Cardiac fibroblast (primary cell): ENCODE measurements around the gene AMT.

Experiments used
- DNase-seq, 2 donors: peaks; one replicate each; pipeline versions ENCODE4 v3.0.0 to v3.0.0-alpha.2; 2010; ENCODE audit warnings: low read depth in 2 of 2
- H3K4me3 ChIP-seq, 2 donors: replicated peaks in 1 of 2; 1 replicate in 1 of 2; 2 replicates in 1 of 2; pipeline ENCODE4 v1.5.1; 2011; ENCODE audit warnings: low read depth in 2 of 2, low read length in 2 of 2, mild to moderate bottlenecking in 2 of 2, moderate library complexity in 1 of 2
- TF ChIP-seq, protein P1 (sequence below): IDR thresholded peaks from one replicate; pipeline ENCODE4 v1.5.1; 2011; ENCODE audit warnings: low read depth, mild to moderate bottlenecking, low read length, inconsistent platforms

AMT gene

DNA sequence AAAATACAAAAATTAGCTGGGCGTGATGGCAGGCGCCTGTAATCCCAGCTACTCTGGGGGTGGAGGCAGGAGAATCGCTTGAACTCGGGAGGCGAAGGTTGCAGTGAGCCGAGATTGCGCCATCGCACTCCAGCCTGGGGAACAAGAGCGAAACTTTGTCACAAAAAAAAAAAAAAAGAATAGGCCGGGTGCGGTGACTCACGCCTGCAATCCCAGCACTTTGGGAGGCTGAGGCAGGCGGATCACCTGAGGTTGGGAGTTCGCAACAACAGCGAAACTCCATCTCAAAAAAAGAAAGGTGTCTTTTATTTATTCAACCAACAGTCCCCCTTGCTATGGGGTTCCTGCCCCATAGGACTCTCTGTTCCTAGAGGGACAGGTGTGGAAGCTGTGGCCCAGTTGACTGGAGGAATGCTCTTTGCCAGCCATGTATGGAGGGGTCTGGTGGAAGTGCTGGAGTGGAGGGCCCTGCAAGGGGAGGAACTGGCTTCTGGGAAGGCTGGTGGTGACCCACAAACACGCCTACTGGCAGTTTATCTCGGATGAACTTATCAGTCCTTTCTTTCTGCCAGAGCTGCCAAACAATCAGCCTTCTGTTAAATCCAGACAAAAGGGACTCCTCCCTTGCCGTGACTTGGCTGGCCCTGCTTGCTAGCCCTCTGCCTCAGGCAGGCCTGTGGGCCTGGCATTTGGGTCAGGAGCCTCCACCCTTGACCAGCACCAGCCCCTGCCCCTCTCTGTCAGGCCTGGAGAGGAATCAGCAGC, 43.2 kb upstream of the AMT start:
- no peak overlapping the region for H3K4me3 ChIP-seq
- peak in 1 of 2 donors; percentile 71 for DNase-seq
- TF ChIP-seq, protein P1, sequence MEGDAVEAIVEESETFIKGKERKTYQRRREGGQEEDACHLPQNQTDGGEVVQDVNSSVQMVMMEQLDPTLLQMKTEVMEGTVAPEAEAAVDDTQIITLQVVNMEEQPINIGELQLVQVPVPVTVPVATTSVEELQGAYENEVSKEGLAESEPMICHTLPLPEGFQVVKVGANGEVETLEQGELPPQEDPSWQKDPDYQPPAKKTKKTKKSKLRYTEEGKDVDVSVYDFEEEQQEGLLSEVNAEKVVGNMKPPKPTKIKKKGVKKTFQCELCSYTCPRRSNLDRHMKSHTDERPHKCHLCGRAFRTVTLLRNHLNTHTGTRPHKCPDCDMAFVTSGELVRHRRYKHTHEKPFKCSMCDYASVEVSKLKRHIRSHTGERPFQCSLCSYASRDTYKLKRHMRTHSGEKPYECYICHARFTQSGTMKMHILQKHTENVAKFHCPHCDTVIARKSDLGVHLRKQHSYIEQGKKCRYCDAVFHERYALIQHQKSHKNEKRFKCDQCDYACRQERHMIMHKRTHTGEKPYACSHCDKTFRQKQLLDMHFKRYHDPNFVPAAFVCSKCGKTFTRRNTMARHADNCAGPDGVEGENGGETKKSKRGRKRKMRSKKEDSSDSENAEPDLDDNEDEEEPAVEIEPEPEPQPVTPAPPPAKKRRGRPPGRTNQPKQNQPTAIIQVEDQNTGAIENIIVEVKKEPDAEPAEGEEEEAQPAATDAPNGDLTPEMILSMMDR = no peak

GRCh38 chr3:49462222-49462621, 39.9 kb upstream of the AMT start:
- DNase-seq = peak in 1 of 2 donors; percentile 63
- TF ChIP-seq, protein P1 = no peak
- H3K4me3 ChIP-seq = no peak overlapping the region

GRCh38 chr3:49461443-49462171, 39.3 kb upstream of the AMT start:
- TF ChIP-seq, protein P1 = no peak
- no peak overlapping the region for H3K4me3 ChIP-seq
- DNase-seq = peak; percentile 45 to 48

GRCh38 chr3:49460956-49461355, 38.7 kb upstream of the AMT start:
- H3K4me3 ChIP-seq = no peak overlapping the region
- TF ChIP-seq, protein P1 = no peak
- no peak for DNase-seq

GRCh38 chr3:49460188-49460890, 38.1 kb upstream of the AMT start:
- no peak for DNase-seq
- TF ChIP-seq, protein P1 = no peak
- no peak overlapping the region for H3K4me3 ChIP-seq

- peak; percentile 30 to 33 for DNase-seq
- H3K4me3 ChIP-seq = no peak overlapping the region
- TF ChIP-seq, protein P1 = no peak
Measured at GRCh38 chr3:49456466-49456865, 34.2 kb upstream of the AMT start.
